ENCODE results near the gene DOCK3. TPM values are rescaled to one million over a fixed set of nuclear protein-coding genes. Genes with fewer than 3 reads are reported as not detected.
A peak's percentile ranks its signal among the peaks of the same experiment; 100 is the strongest.

The DOCK3 gene, protein sequence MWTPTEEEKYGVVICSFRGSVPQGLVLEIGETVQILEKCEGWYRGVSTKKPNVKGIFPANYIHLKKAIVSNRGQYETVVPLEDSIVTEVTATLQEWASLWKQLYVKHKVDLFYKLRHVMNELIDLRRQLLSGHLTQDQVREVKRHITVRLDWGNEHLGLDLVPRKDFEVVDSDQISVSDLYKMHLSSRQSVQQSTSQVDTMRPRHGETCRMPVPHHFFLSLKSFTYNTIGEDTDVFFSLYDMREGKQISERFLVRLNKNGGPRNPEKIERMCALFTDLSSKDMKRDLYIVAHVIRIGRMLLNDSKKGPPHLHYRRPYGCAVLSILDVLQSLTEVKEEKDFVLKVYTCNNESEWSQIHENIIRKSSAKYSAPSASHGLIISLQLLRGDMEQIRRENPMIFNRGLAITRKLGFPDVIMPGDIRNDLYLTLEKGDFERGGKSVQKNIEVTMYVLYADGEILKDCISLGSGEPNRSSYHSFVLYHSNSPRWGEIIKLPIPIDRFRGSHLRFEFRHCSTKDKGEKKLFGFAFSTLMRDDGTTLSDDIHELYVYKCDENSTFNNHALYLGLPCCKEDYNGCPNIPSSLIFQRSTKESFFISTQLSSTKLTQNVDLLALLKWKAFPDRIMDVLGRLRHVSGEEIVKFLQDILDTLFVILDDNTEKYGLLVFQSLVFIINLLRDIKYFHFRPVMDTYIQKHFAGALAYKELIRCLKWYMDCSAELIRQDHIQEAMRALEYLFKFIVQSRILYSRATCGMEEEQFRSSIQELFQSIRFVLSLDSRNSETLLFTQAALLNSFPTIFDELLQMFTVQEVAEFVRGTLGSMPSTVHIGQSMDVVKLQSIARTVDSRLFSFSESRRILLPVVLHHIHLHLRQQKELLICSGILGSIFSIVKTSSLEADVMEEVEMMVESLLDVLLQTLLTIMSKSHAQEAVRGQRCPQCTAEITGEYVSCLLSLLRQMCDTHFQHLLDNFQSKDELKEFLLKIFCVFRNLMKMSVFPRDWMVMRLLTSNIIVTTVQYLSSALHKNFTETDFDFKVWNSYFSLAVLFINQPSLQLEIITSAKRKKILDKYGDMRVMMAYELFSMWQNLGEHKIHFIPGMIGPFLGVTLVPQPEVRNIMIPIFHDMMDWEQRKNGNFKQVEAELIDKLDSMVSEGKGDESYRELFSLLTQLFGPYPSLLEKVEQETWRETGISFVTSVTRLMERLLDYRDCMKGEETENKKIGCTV (N-terminal part only)
- total RNA-seq (2014; rRNA removed) = 0.45 and 0.46 TPM in 2 replicates
- 0.47 TPM for polyA plus RNA-seq (2012)

GRCh38 chr3:50674349-50675178 is at the start of gene DOCK3:
Gene DOCK3 (plus strand): TSS chr3:50674927. CDS start chr3:50675264, 337 bp downstream.
- DNase-seq (ENCODE audit: low read depth) = peak; percentile 29

- DNase-seq (ENCODE audit: low read depth) = no peak
Measured at GRCh38 chr3:50625231-50626182, 49.2 kb upstream of the DOCK3 start.

DNA sequence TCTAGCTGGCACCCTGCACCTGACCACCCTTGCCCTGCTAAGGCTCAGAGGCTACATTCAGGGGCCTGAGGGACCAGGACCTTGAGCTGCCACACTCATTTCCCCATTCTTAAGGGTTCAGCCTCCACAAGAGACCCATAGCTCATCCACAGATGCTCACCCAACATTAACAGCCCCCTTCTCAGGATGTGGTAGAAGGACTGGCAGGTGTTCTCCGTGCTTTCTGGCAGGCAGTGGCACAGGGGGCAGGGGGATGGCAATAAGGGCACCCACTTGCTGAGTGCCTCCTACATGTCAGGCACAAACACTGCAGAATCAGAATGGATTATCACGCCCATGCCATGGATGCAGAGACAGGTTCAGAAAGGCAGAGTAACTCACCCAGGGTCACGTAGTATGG is 48.3 kb upstream of the DOCK3 start:
- no peak for DNase-seq (ENCODE audit: low read depth)

DNA sequence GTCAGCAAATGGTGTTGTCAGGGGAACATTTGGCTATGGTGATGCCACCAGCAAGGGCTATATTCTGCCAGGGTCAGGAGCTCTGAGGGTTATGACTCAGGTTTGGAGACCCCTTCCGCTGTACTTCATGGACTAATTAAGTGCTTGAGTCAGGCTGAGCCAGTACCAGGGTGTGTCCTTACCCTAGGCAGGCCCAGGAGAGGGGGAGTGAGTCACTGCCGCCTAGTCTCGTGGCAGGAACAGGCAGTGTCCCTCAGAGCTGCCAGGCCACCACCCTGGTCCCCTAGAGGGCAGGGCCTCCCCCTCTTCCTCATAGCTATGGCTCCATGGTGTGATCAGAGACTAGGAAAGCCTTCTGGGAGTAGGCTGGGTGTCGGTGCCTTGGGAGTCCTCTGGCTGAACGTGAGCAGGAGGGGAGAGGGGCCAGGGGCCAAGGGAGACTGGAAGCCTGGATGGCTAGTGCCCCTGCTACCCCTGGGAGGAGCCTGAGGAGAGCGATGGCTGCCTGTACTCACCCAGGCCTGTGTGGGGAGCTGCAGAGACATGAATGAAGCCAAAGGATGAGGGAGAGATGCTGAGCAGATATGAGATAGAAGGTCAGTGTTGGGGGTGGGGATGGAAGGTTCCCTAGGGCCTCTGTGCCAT is 47.2 kb upstream of the DOCK3 start:
- peak; percentile 98 for DNase-seq (ENCODE audit: low read depth)

DNA sequence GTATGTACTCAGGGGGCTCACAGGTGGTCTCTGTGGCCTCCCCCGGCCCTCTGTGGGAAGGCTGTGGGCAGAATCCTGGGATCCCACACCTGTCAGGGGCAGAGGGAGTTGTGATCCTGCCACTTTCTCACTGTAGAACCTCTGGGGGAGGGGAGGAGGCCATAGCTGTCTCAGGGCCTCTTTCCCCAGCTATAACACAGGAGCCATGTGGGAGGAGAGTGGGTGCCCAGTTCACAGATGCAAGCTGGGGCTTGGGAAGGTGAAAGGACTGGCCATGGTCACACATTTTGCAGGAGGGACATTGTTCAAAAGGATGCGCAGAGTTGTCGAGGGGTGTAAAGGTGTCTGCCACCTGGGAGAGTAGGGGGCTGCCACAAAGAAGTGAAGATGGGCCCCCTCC is 46.1 kb upstream of the DOCK3 start:
- DNase-seq (ENCODE audit: low read depth) = no peak

DNA sequence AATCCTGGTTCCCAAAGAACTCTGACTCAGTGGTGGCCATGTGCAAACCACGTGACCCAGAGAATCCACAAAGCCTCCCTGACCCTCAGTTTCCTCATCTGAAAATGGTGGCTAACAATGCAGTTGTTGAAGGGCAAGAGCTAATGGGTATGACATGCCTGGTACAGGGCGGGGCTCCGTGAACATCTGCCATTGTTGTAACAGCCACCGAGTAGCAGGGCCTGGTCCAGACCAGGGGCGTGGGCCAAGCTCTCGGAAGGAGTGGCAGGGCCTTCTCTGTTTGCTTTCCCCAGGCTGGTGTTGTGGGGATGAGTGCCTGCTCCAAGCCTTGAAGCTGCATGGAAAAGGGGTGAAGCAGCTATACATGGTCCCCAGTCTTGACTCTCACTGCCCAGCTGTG is 44.3 kb upstream of the DOCK3 start:
- DNase-seq (ENCODE audit: low read depth) = no peak

GRCh38 chr3:50630877-50631276 is 43.9 kb upstream of the DOCK3 start:
- no peak for DNase-seq (ENCODE audit: low read depth)

- no peak for DNase-seq (ENCODE audit: low read depth)
Measured at GRCh38 chr3:50632450-50632849, 42.3 kb upstream of the DOCK3 start.

GRCh38 chr3:50633230-50633790 is 41.4 kb upstream of the DOCK3 start:
- DNase-seq (ENCODE audit: low read depth) = no peak

DNA sequence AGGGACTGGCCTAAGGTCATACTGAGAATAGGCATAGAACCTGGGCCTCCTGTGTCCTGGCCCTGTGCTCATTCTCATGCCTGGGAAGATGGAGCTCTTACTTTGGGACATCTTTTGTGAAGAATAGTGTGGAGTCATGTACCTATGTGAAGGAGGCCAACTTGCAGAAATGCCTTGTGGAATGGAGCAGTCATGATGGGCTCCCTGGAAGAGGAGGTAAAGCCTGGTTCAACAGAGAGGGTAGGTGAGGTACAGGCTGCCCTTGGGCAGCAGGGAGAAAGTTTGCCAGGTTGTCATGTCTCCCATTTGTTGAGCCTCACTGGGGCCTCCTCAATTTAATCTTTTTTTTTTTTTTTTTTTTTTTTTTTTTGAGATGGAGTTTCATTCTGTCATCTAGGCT is 39.7 kb upstream of the DOCK3 start:
- no peak for DNase-seq (ENCODE audit: low read depth)

DNA sequence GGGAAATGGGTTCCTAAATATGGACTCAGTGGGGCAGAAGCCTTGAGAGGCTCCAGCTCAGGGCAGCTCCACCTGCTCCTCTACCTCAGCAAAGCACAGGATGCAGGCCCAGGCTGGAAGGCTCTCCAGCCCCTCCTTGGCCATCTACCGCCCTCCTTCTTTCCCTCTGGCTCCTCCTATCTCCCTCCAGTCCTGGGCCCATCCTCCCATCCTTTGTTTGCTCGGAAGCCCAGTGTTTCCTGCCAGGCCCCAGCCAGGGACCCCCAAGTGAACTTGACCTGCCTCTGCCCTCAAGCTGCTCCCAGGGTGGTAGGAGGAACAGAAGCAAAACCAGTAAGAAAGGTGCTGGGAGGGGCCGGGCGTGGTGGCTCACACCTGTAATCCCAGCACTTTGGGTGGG is 37.7 kb upstream of the DOCK3 start:
- DNase-seq (ENCODE audit: low read depth) = no peak

- no peak for DNase-seq (ENCODE audit: low read depth)
Measured at GRCh38 chr3:50637945-50638344, 36.8 kb upstream of the DOCK3 start.

DNA sequence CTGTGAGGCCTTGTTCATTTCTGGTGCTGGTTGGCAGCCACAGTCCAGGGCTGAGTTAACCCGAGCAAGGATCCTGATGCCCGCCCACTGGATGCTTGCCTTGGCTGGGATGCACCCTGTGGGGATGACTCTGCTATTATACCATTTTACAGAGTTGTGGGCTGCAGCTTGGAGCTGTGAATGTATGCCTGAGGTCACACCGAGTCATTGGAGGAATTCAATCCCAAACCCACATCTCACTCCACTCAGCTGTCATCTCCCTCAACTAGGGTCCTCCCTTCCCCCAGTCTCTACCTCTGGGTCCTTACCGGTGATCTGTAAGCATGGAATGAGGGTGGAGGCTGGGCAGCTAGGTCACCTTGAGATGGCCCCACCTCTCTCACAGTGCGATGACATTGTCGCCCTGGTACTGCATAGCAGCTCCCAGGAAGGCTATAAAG is 35.7 kb upstream of the DOCK3 start:
- peak; percentile 77 for DNase-seq (ENCODE audit: low read depth)

DNA sequence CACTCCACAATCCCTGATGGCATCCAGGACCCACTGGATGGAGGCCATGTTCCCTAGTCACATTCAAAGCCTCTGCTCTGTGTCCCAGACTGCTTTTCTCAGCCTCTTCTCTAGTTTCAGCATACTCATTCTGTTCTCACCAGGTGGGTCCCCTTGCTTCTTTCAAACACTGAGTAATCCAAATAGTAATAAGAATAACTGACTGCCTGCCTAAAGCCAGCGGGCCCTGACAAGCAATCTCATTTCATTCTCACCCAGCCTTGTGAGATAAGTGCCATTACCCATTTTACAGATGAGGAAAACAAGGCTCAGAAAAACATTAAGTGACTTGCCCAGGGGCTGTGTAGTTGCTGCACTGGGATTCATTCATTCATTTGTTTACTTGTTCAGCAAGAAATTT is 32.3 kb upstream of the DOCK3 start:
- no peak for DNase-seq (ENCODE audit: low read depth)

DNA sequence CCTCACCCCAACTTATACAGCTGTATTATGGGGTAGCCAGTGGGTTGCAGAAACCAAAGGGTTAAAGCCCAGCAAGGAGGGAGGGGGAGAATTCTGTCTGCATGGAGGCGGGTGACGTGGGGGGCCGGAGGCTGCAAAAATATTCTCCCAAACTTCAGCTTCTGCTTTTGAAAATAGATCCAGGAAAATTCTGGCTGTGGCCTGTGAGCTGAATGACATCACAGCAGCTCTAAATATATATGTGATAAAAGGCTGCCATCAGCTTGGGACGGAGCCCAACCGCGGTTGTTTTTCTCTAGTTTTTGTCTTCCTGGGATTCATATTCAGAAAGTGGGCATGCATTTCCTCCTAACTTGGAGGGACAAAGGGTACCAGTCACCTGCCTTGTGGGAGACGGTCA is 30.2 kb upstream of the DOCK3 start:
- DNase-seq (ENCODE audit: low read depth) = no peak

DNA sequence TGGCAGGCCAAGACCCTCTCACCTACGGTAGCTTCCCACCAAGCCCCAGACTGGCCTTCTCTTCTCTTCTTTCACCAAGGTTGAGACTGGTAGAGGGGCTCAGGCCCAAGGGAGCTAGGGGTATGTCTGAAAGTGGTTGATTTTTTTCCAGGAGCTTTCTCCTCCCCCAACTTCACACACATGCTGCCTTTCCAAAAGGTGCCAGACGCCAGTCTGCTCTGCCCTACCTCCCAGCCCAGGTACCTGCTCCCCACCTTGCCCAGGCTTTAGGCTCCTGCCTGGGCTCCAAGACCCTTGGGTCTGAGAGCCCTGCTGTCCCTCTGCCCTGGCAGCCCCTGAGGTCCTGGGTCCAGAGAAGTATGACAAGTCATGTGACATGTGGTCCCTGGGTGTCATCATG is 29.3 kb upstream of the DOCK3 start:
- no peak for DNase-seq (ENCODE audit: low read depth)

- no peak for DNase-seq (ENCODE audit: low read depth)
Measured at GRCh38 chr3:50648313-50648712, 26.4 kb upstream of the DOCK3 start.

DNA sequence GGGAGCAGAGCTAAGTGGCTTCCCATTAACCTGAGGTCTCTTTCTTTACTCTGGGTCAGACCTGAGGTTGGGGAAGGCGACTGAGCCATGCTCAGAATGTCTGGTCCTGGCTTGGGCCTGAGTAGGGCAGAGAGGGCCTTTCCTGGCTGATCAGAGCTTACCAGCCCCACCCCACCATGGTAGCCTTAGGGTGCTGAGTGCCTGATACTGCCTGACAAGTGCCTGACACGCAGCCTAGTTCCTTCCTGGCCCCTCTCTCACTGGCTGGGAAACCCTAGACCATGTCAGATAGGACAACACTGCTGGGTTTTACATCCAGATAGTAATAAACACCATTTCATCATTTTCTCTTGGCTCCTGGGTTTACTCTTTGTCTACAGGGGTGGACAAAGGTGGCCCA is 25.8 kb upstream of the DOCK3 start:
- no peak for DNase-seq (ENCODE audit: low read depth)

GRCh38 chr3:50649451-50649931 is 25.2 kb upstream of the DOCK3 start:
- DNase-seq (ENCODE audit: low read depth) = no peak

Data from LHCN-M2 (cell line).